GM23338 (cell line): ENCODE data around the gene SH3RF3. TPM values are rescaled to one million over a fixed set of nuclear protein-coding genes. Genes with fewer than 3 reads are reported as not detected.

Source experiments
- ATAC-seq: fragments of 200-7000 bp; cut with Tn5 transposase; 3 replicates; pipeline ENCODE4 v1.9.1; 2020
- DNase-seq: peaks from one replicate; pipeline ENCODE4 v3.0.0-alpha.2; 2015; ENCODE audit warnings: low spot score
- H2AFZ ChIP-seq: fragments of 200-600 bp; sonication (generic); 2 replicates; pipeline ENCODE4 v1.8.0; 2016; ENCODE audit warnings: antibody characterized with exemption, mild to moderate bottlenecking, moderate library complexity
- H3F3A ChIP-seq: fragments of 200-600 bp; sonication (generic); replicated peaks from 2 replicates; pipeline ENCODE4 v1.8.0; 2017; ENCODE audit warnings: antibody characterized with exemption, mixed run types, low read depth
- H3K27ac ChIP-seq: fragments of 200-600 bp; sonication (generic); 2 replicates; pipeline ENCODE4 v1.6.1; 2016; ENCODE audit warnings: low read depth
- H3K27me3 ChIP-seq: fragments of 200-600 bp; sonication (generic); 2 replicates; pipeline ENCODE4 v1.8.0; 2016; ENCODE audit warnings: mild to moderate bottlenecking, mixed run types, moderate library complexity; ENCODE audit not compliant: insufficient read depth
- H3K36me3 ChIP-seq: fragments of 200-600 bp; sonication (generic); 2 replicates; pipeline ENCODE4 v1.8.0; 2016; ENCODE audit warnings: mild to moderate bottlenecking; ENCODE audit not compliant: insufficient read depth
- H3K4me1 ChIP-seq: fragments of 200-600 bp; sonication (generic); 2 replicates; pipeline ENCODE4 v1.8.0; 2016; ENCODE audit warnings: mild to moderate bottlenecking, moderate library complexity; ENCODE audit not compliant: insufficient read depth
- H3K4me2 ChIP-seq: fragments of 200-600 bp; sonication (generic); 2 replicates; pipeline ENCODE4 v1.7.1; 2017; ENCODE audit warnings: mixed run types
- H3K4me3 ChIP-seq: fragments of 200-600 bp; sonication (generic); 2 replicates; pipeline ENCODE4 v1.6.1; 2016; ENCODE audit warnings: mixed run types
- H3K79me2 ChIP-seq: fragments of 200-600 bp; sonication (generic); replicated peaks from 2 replicates; pipeline ENCODE4 v1.8.0; 2017; ENCODE audit warnings: mild to moderate bottlenecking; ENCODE audit not compliant: insufficient read depth
- H3K9me2 ChIP-seq: fragments of 200-600 bp; sonication (generic); 2 replicates; pipeline ENCODE4 v1.8.0; 2017; ENCODE audit not compliant: insufficient read depth
- H4K20me1 ChIP-seq: fragments of 200-600 bp; sonication (generic); replicated peaks from 2 replicates; pipeline ENCODE4 v1.8.0; 2017; ENCODE audit warnings: mild to moderate bottlenecking; ENCODE audit not compliant: insufficient read depth
- H3K27ac Mint-ChIP-seq: 2 replicates; pipeline ENCODE4 v1.8.0; 2020; ENCODE audit warnings: inconsistent platforms, mild to moderate bottlenecking, moderate library complexity, mixed read lengths
- H3K27me3 Mint-ChIP-seq: 3 replicates; pipeline ENCODE4 v1.8.0; 2022; ENCODE audit warnings: low read depth, mild to moderate bottlenecking, moderate library complexity, mixed read lengths, inconsistent platforms; ENCODE audit not compliant: insufficient read depth, poor library complexity
- H3K36me3 Mint-ChIP-seq: 3 replicates; pipeline ENCODE4 v1.8.0; 2021; ENCODE audit warnings: low read depth, mild to moderate bottlenecking, inconsistent platforms, moderate library complexity, mixed read lengths
- H3K4me1 Mint-ChIP-seq: 3 replicates; pipeline ENCODE4 v1.8.0; 2020; ENCODE audit warnings: mild to moderate bottlenecking, inconsistent platforms, mixed read lengths
- H3K4me3 Mint-ChIP-seq: 3 replicates; pipeline ENCODE4 v1.8.0; 2021; ENCODE audit warnings: moderate library complexity, mild to moderate bottlenecking, inconsistent platforms, mixed read lengths
- H3K9me3 Mint-ChIP-seq: 3 replicates; pipeline ENCODE4 v1.8.0; 2020; ENCODE audit warnings: moderate library complexity, mild to moderate bottlenecking, inconsistent platforms, mixed read lengths
- CTCF ChIP-seq, 2 experiments: fragments of 200-600 bp in 1 of 2; sonication (generic) in 1 of 2; conservative IDR thresholded peaks; 2 replicates each; pipeline versions ENCODE4 v1.5.1 to v1.6.1; 2016 to 2017; ENCODE audit warnings: antibody characterized with exemption in 2 of 2, low read depth in 2 of 2, mild to moderate bottlenecking in 2 of 2, moderate library complexity in 1 of 2
- EZH2 ChIP-seq: fragments of 200-600 bp; sonication (generic); IDR thresholded peaks from one replicate; pipeline ENCODE4 v1.8.0; 2017; ENCODE audit warnings: antibody characterized with exemption, mild to moderate bottlenecking, low read depth; ENCODE audit not compliant: unreplicated experiment
- EZH2phosphoT487 ChIP-seq: fragments of 200-600 bp; sonication (generic); IDR thresholded peaks from one replicate; pipeline ENCODE4 v1.8.1; 2018; ENCODE audit warnings: antibody characterized with exemption; ENCODE audit not compliant: unreplicated experiment
- JUNB ChIP-seq: IDR thresholded peaks from one replicate; pipeline ENCODE4 v1.6.1; 2016; ENCODE audit warnings: antibody characterized with exemption; ENCODE audit not compliant: unreplicated experiment
- POLR2AphosphoS5 ChIP-seq: IDR thresholded peaks from 2 replicates; pipeline ENCODE4 v1.6.1; 2016; ENCODE audit warnings: antibody characterized with exemption, low read depth
- STAT1 ChIP-seq: IDR thresholded peaks from one replicate; pipeline ENCODE4 v1.6.1; 2016; ENCODE audit warnings: antibody characterized with exemption; ENCODE audit not compliant: unreplicated experiment
- ZNF114 ChIP-seq: fragments of 250-450 bp; sonication (Bioruptor Pico); IDR thresholded peaks from 2 replicates; pipeline ENCODE4 v1.5.0; 2020; ENCODE audit warnings: mild to moderate bottlenecking, moderate library complexity
- ZNF331 ChIP-seq: fragments of 250-450 bp; sonication (Bioruptor Pico); IDR thresholded peaks from 2 replicates; pipeline ENCODE4 v1.5.0; 2020; ENCODE audit warnings: low read depth, mild to moderate bottlenecking, moderate library complexity
- polyA plus RNA-seq: library from polyadenylated mRNA; unstranded; fragments of >200 nt; fragmentation: Nextera tagmentation; extraction: Ambion mirVana; gene quantifications from 2 replicates; pipeline ENCODE4 v1.2.1, GENCODE V29; 2016
- total RNA-seq: library from RNA; depleted of rRNA; stranded (reverse); fragments of >200 nt; shearing (Covaris generic); gene quantifications from 2 replicates; pipeline ENCODE4 v1.2.3, GENCODE V29; 2014

SH3RF3 gene
- total and polyA plus RNA-seq, 2 experiments from 2014 or later: 0.11 to 0.63 TPM

GRCh38 chr2:109287413-109287812 lies 158.4 kb downstream of the SH3RF3 start:
- Histone ChIP-seq H3K4me1 (peaks cover 11% of the 10 kb centered on the region), H4K20me1 (no peaks in the 10 kb centered on the region), H3K9me2 (no peaks in the 10 kb centered on the region; the same call in 1 of the 2 replicates), H3F3A (no peaks in the 10 kb centered on the region), H2AFZ (no peak overlapping the region), H3K4me3 (no peak overlapping the region), H3K4me2 (no peak overlapping the region), H3K27ac (no peak overlapping the region), H3K27me3 (no peaks in the 10 kb centered on the region), H3K79me2 (no peaks in the 10 kb centered on the region), H3K36me3 (no peaks in the 10 kb centered on the region; the same call in 1 of the 2 replicates)
- Mint-ChIP-seq H3K27me3 (peaks cover 9% of the 10 kb centered on the region), H3K9me3 (no peaks in the 10 kb centered on the region; the same call in 2 of the 3 replicates), H3K27ac (no peak overlapping the region), H3K4me1 (peaks cover 21% of the 10 kb centered on the region), H3K36me3 (no peaks in the 10 kb centered on the region), H3K4me3 (no peak overlapping the region)
- ATAC-seq (no peak), DNase-seq (no peak)
- no peak for TF ChIP-seq JUNB
- TF ChIP-seq ZNF331 (CRISPR knock-in tag): no peak
- TF ChIP-seq CTCF (conservative IDR thresholded peaks at IDR 0.05; ENCODE audit: low read depth in 2 of 2): no peak
- no peak for TF ChIP-seq EZH2phosphoT487

- H3K27me3 Mint-ChIP-seq: peaks cover 8% of the 10 kb centered on the region
- H3K27ac ChIP-seq: no peak overlapping the region
- no peak overlapping the region for H3K27ac Mint-ChIP-seq
- no peaks in the 10 kb centered on the region for H4K20me1 ChIP-seq
- H3K79me2 ChIP-seq: no peaks in the 10 kb centered on the region
- H3K27me3 ChIP-seq: no peaks in the 10 kb centered on the region
- peaks cover 21% of the 10 kb centered on the region for H3K4me1 Mint-ChIP-seq
- DNase-seq (no peak), ATAC-seq (no peak)
- no peak for TF ChIP-seq POLR2AphosphoS5
- TF ChIP-seq EZH2: no peak
- TF ChIP-seq ZNF114 (CRISPR knock-in tag): no peak
- TF ChIP-seq STAT1: no peak
- TF ChIP-seq EZH2phosphoT487: no peak
- peaks cover 11% of the 10 kb centered on the region for H3K4me1 ChIP-seq
- H3K9me2 ChIP-seq: no peaks in the 10 kb centered on the region; the same call in 1 of the 2 replicates
- no peaks in the 10 kb centered on the region for H3F3A ChIP-seq
- H3K4me3 ChIP-seq: no peak overlapping the region
- H3K4me2 ChIP-seq: no peak overlapping the region
- H2AFZ ChIP-seq: no peak overlapping the region
- no peaks in the 10 kb centered on the region; the same call in 1 of the 2 replicates for H3K36me3 ChIP-seq
- no peaks in the 10 kb centered on the region; the same call in 2 of the 3 replicates for H3K9me3 Mint-ChIP-seq
- H3K4me3 Mint-ChIP-seq: no peak overlapping the region
- no peaks in the 10 kb centered on the region for H3K36me3 Mint-ChIP-seq
These were observed 158.8 kb downstream of the SH3RF3 start for GRCh38 chr2:109287838-109288237.
